GM20000 (cell line): Measurements from ENCODE around the gene ZNF503.

ENCODE experiments used
- DNase-seq: peaks from one replicate; pipeline ENCODE4 v3.0.0; 2012; ENCODE audit warnings: low spot score
- CTCF ChIP-seq: IDR thresholded peaks from 2 replicates; pipeline ENCODE4 v1.5.1; 2012; ENCODE audit warnings: mild to moderate bottlenecking, control low read depth; ENCODE audit errors: extremely low read depth, missing control alignments

ZNF503 gene

GRCh38 chr10:75437693-75438092, 36.1 kb upstream of the ZNF503 start:
- TF ChIP-seq CTCF = no peak
- no peak for DNase-seq

GRCh38 chr10:75436896-75437295, 35.3 kb upstream of the ZNF503 start:
- TF ChIP-seq CTCF = no peak
- DNase-seq = no peak

- DNase-seq = no peak
- TF ChIP-seq CTCF = no peak
Observed at GRCh38 chr10:75435291-75435690, 33.7 kb upstream of the ZNF503 start.

GRCh38 chr10:75434291-75434690, 32.7 kb upstream of the ZNF503 start:
- no peak for DNase-seq
- TF ChIP-seq CTCF = no peak

GRCh38 chr10:75433216-75433615, 31.7 kb upstream of the ZNF503 start:
- DNase-seq = no peak
- no peak for TF ChIP-seq CTCF

- TF ChIP-seq CTCF = no peak
- DNase-seq = no peak
Observed at GRCh38 chr10:75432763-75433162, 31.2 kb upstream of the ZNF503 start.

- DNase-seq = no peak
- no peak for TF ChIP-seq CTCF
Observed at GRCh38 chr10:75432176-75432575, 30.6 kb upstream of the ZNF503 start.
